CD4-positive, alpha-beta T cell treated with Interleukin-12 subunit alpha and Interleukin-12 subunit beta, for 1 hour (primary cell): ENCODE data around the gene SSC5D.

Experiments used
- DNase-seq: peaks from one replicate; pipeline ENCODE4 v3.0.0-alpha.2; 2020

Gene SSC5D

DNA sequence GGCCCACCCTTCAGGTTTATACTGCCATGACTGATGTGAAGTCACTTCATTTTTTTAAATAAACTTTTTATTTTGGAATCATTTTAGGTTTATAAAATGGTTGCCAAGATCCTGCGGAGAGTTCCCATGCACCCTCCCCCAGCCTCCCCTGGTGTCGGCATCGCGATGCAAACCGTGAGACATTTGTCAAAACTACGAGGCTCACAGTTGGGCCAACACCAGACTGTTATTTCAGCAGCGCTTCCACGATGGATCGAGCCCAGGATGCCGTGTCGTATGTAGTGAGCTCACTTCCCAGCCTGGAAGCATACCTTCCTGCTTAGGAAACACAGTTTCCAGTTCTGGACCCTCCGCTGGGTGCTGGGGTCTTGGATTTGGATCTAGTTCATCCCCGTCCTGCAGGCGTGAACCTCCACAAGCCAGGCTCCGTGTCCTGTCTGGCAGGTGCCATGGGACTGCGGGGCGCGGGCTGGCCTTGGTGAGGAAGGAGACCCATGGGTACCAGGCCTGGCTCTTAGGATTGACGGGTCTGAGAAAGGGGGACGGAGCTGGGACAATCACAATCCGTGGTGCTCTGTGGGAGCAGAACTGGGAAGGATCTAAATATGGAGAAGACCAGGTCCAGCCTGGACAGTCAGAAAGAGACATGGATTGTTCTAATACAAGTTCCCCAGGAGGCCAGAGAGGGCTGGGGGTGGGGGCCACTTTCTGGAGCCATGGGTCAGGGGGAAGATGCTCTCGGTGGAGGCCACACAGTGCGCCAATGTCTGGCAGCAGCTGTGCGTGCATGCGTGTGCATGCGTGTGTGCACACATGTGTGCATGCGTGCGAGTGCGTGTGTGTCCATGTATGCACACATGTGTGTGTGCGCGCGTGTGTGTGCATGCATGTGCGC is 51.1 kb downstream of the SSC5D start:
- no peak for DNase-seq

DNA sequence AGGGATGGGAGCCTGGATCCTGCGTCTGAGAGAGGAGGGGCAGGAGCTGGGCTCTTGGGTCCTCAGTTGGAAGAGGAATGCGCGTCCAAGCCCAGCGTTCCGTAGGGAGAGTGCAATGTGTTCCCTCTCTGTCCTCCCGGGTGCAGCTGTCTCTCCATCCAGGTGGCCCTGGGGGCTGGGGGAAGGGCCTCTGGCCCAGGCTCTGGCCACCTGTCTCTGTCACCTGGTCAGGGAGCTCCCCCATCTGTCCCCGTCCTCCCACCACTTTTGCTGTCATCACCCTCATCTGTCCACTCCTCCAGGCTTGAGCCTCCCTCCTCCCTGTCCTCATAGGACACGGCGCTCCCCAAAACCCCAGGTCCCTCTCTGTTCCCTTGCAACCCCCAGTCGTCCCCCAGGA is 52.4 kb downstream of the SSC5D start:
- no peak for DNase-seq

DNA sequence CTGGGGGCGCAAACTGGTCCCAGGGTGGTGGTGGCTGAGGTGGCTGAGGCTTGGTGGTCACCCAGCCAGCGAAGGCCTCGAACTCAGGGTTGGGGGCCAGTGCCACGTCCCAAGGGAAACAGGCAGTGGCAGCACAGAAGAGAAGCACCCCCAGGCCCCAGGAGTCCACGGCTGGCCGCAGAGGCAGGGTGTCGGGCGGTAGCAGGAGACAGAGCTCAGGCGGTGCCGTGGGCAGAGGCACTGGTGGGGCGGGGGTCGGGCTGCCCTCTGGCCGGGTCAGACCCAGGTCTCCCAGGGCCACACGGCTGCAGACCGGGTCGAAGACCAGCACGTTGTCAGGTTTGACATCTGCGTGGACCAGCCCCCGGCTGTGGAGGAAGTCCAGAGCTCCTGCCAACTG is 52.9 kb downstream of the SSC5D start:
- DNase-seq, result no peak

DNA sequence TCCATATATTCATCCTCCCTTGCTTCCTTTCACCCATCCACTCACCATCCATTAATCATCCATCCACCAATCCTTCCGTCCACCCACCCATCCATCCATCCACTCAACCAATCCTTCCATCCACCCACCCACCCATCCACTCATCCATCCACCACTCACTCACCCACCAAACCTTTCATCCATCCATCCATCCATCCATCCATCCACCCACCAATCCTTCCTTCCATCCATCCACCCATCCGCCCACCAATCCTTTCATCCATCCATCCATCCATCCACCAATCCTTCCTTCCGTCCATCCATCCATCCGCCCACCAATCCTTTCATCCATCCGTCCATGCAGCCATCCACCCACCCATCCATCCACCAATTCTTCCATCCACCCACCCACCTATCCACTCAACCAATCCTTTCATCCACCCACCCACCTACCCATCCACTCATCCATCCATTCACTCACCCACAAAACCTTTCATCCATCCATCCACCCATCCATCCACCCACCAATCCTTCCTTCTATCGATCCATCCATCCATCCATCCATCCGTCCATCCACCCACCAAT is 54.1 kb downstream of the SSC5D start:
- no peak for DNase-seq

- DNase-seq, result no peak
Measured at GRCh38 chr19:55543567-55543966, 55.3 kb downstream of the SSC5D start.

GRCh38 chr19:55544014-55544413 is 55.8 kb downstream of the SSC5D start:
- no peak for DNase-seq

DNA sequence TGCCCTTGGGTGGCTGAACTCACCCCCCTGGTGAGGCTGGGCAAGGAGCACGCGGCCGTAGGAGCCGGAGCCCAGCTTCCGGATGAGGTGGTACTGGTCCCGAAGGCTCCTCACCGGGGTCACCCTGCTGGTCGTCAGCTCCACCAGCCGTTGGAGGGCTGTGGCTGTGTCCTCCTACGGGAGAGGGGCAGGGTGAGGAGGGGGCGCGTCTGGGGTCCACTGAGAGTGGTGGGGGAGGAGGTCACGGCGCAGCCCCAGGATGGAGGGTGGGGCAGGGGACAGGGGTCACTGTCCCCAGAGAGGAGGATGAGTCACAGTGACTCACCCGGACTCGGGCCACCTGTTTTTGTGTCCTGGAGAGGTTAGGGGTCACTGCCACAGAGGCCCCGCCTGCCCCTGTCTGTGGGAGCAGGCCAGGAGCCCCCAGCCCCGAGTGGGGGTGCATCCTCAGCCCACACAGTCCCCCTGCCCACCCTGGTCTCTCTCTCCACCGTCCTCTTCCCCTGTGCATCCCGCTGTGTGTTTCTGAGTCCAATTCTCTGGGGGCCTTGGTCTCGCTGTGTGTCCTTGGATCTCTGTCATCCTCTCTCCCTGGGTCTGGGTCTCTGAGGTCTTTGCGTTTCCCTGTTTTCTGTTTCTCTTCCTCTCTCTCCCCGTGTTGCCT is 56.7 kb downstream of the SSC5D start:
- DNase-seq, result no peak

DNA sequence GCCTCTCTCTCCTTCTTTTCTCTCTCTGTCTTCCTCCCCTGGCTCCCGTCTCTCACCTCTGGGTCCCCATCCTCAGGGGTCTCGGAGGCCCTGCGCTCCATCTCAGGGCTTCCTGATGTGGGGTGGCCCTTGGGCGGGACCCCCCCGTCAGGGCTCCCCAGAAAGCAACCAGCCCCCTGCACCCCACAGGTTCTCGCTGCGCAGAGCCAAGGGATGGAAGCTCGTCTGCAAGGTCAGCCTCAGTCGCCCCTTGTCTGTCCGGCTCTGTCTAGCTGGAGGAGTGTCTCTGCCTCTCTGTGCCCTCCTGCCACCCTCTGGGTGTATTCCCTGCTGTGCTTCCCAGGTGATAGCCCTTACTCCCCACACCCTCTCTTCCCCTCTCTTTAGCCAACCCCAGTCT is 57.2 kb downstream of the SSC5D start, which contains the start of gene SBK3:
Gene SBK3, minus strand, starts transcription at position 101 of the 400 bp plus-strand sequence. Its CDS starts 0 bp downstream, at position 101.
- no peak for DNase-seq

DNA sequence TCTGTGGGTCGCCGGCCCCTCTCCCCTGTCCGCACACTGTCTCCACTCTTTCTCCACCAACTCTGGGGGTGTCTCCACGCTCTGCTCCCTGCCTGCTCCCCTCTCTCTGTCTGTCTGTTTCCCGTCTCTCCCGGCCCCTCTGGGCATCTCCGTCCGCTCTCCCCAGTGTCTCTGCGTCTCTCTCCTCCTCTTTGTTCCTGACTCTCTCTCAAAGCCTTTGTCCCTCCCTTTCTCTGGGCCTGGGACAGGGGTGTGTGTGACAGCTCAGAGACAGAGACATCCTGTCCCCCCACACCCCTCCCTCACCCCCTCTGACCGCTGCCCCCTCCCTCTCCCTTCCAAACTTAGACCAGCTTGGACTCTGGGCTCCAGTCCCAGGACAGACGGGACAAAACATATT is 57.8 kb downstream of the SSC5D start:
- DNase-seq, result no peak

- no peak for DNase-seq
Measured at GRCh38 chr19:55546822-55547614, 58.8 kb downstream of the SSC5D start.

DNA sequence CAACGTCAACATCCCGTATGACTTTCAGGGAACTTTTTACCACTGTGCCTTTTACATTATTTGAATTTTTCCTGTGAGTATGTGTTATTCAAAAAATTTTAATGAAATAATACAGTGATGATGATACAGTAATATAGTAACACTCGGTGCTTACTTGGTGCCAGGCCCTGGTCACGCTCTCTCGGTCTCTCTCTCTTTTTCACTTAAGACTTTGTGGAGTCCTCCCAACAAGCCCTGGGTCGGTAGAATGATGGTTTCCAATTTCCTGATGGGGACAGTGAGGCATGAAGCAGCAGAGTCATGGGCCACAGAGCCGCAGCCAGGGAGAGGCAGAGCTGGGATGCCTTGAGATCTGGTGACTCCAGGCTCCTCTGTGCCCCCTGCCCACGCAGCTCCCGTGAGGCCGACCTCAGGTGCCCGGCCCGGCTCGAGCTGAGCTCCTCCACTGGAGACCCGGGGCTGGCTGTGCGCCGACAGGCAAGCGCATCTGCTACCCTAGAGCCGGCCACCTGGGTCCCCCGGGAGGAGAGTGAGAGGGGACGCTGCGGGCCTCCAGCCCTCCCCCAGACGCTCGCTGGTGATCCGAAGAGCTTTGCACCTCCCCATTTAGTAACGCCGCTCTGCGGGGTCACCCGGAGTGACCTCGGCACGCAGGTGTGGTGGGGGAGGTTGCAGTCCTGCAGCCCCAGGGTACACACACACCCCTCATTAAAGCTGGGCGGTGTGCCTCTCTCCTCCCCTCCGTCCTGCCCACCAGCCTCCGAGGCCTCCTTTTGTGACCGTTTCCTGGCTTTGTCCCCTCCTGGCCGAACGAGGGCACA is 61.5 kb downstream of the SSC5D start:
- DNase-seq, result no peak

GRCh38 chr19:55550321-55550650 is 62.0 kb downstream of the SSC5D start:
- no peak for DNase-seq

DNA sequence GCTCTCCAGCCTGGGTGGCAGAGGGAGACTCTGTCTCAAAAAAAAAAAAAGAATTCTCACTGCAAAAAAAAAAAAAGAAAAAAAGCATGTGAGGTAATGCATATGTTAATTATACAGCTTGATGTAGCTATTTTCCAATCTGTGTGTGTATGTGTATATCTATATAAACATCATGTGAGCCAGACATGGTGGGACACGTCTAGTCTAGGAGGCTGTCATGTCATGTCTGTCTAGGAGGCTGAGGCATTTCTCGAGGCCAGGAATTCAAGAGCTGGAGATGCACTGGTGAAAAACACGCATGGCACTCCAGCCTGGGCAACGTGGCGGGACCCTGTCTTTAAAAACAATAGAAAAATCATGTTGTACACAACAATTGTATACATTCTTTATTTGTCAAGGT is 64.0 kb downstream of the SSC5D start:
- DNase-seq, result no peak

DNA sequence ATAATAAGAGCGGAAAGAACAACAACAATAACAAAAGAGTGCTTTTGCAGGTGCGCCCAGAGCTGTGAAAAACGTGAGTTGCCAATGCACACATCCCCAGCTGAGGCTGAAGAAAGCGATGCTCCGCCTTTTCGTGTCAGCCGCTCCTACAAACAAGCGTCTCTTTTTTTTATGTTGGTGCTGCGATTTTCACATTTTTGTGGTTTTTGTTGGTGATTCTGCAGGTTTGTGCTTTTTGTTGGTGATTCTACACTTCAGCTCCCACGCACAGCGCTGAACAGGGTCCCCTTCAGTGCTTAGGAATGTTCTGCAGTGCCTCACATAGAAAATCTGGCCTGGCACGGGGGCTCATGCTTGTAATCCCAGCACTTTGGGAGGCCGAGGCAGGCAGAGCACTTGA is 64.4 kb downstream of the SSC5D start:
- DNase-seq, result no peak

GRCh38 chr19:55553217-55554182 is 65.3 kb downstream of the SSC5D start:
- no peak for DNase-seq

DNA sequence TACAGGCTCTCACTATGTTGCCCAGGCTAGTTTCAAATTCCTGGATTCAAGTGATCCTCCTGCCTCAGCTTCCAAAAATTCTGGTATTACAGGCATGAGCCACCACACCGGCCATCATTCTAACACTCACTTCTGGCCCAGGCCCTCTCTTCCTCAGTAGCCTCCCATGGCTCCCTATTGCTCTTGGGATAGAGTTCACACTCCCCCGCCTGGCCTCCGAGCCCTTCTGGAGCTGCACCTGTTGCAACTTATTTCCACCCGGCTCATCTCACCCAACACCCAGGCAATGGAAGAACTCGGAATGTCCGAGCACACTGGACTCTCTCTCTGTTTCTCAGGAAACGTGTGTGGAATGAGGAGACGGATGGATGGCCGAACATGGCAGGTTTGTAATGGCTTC is 66.1 kb downstream of the SSC5D start:
- no peak for DNase-seq

DNA sequence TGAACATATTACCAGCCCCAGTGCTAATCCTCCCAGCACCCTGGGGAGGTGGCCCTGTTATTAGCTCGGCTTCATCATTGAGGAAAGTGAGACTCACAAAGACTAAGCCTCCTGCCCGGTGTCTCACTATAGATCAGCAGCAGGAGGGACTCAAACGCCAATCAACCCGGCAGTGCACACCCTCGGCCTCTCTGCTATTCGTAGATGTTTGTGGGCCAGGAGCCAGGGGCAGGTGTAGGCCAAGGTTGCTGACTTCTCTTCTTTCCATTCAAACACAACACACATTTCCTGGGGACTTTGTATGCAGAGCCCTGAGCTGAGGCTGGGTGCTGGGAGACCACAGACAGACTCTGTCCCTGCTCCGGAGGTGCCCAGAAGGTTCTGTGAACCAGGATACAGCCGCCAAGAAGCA is 66.5 kb downstream of the SSC5D start:
- no peak for DNase-seq

DNA sequence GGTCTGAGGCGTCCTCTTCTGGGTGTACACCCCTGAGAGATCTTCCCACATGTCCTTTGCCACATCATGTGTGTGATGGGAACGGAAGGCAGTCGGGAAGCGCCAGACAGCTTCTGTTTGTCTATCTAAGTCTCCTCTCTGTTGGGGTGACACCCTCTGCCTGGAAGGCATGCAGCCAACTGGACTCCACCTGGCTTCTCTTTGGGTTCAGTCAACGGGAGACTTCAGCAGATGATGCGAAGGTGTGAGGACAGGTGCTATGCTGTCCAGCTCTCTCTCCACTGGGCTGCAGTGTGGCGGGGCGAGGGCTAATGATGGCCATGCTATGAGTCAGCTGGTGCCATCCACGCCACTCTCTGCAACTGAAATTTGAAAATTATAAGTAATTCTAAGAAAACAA is 71.4 kb downstream of the SSC5D start:
- DNase-seq, result no peak

DNA sequence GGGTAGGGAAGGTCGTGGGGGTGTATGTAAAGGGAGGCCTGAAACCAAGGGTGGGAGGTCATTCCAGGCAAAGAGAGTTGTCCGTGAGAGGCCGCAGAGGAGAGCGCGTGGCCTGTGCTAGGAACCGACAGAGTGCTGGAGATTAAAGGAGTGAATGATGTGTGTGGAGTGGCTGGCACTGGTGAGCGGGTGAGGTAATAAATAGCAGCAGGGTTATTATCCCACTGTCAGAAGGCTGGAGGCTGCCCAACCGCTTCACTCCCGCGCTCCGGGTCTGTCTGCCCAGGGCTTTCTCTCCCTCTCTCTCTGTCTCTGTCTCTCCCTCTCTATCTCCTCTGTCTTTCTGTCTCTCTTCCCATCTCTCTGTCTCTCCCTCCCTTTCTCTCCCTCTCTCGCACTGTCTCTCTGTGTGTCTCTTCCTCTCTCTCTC is 75.0 kb downstream of the SSC5D start:
- DNase-seq, result no peak

DNA sequence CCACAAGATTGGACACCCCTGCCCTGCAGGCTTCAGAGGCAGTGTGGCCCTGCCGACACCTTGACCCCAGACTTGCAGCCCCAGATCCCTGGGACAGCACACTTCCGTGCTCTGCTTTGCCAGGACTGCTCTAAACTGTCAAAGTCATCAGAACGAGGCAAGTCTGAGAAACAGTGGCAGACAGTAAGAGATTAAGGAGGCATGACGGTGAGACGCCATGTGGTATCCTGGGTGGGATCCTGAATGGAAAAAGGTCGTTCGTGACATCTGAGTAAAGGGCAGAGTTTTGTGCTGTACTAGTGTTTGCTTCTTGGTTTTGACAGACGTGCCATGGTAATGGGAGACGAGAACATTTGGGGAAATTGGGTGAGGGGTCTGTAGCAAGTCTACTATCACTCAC is 78.6 kb downstream of the SSC5D start:
- no peak for DNase-seq

DNA sequence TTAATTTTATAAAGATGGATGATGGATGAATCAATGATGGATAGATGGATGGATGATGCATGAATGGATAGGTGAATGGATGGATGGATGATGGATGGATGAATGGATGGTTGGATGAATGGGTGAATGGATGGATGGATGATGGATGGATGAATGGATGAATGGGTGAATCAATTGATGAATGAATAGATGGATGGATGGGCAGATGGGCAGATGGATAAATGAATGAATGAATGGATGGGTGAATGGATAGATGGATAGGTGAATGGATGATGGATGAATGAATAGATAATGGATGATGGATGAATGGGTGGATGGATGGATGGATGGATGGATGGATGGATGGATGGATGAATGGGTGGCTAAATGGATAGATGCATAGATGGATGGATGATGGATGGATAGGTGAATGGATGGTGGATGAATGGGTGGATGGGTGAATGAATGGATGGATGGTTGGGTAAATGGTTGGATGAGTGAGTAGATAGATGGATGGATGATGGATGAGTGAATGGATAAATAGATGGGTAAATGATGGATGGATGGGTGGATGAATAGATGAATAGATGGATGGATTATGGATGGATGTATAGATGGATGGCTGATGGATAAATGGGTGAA is 79.6 kb downstream of the SSC5D start:
- DNase-seq, result no peak
